ENCODE results near the gene ATP8A1. TPM values are rescaled to one million over a fixed set of nuclear protein-coding genes. Genes with fewer than 3 reads are reported as not detected.
A peak's percentile ranks its signal among the peaks of the same experiment; 100 is the strongest.

ATP8A1 gene
- total RNA-seq, 2 donors from 2014 or later, result 17.9 to 18.7 TPM

DNA sequence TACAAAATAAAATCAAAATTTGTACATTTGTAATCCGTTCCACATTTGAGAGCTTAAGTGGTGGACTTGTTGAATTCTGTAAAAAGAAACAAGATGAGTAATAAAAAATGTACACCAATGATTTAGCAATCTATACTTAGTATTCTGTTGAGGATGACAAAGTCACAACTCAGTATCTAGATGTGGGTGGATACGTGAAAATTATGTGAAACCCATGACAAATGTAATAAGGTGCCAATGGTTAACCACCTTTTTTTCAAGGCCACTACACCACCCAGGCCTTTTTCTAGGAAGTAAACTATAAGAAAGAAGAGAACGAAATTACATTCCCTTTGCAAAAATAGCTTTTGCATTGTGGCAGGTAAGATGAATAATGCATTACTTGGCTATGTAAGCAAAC lies 77.0 kb downstream of the ATP8A1 start:
- Mint-ChIP-seq H3K36me3 (ENCODE audit: low read depth) (peaks cover 25% of the 10 kb centered on the region), H3K27me3 (ENCODE audit: insufficient read depth) (no peaks in the 10 kb centered on the region), H3K27ac (no peak overlapping the region), H3K4me1 (no peaks in the 10 kb centered on the region), H3K4me3 (no peak overlapping the region), H3K9me3 (no peaks in the 10 kb centered on the region)
- Histone ChIP-seq H3K36me3 (ENCODE audit: control insufficient read depth, insufficient read depth, low read length) (peaks cover 11% of the 10 kb centered on the region), H3K27me3 (ENCODE audit: control insufficient read depth, insufficient read depth, low read length, poor library complexity, severe bottlenecking) (no peaks in the 10 kb centered on the region), H3K27ac (ENCODE audit: low read depth, low read length) (no peak overlapping the region), H3K9ac (ENCODE audit: extremely low read depth, low read length, poor library complexity, severe bottlenecking) (no peak overlapping the region), H3K4me3 (ENCODE audit: low read length) (no peak overlapping the region), H3K4me1 (ENCODE audit: control insufficient read depth, insufficient read depth, low read length) (no peaks in the 10 kb centered on the region), H3K9me3 (ENCODE audit: control insufficient read depth, low read length) (no peaks in the 10 kb centered on the region)
- 80 to 82% methylated on average over 1 to 3 of the region's 3 CpGs for WGBS, 2 experiments (ENCODE audit: insufficient coverage in 1 of 2, insufficient read length in 1 of 2)
- no peak for DNase-seq
- TF ChIP-seq, protein P1, sequence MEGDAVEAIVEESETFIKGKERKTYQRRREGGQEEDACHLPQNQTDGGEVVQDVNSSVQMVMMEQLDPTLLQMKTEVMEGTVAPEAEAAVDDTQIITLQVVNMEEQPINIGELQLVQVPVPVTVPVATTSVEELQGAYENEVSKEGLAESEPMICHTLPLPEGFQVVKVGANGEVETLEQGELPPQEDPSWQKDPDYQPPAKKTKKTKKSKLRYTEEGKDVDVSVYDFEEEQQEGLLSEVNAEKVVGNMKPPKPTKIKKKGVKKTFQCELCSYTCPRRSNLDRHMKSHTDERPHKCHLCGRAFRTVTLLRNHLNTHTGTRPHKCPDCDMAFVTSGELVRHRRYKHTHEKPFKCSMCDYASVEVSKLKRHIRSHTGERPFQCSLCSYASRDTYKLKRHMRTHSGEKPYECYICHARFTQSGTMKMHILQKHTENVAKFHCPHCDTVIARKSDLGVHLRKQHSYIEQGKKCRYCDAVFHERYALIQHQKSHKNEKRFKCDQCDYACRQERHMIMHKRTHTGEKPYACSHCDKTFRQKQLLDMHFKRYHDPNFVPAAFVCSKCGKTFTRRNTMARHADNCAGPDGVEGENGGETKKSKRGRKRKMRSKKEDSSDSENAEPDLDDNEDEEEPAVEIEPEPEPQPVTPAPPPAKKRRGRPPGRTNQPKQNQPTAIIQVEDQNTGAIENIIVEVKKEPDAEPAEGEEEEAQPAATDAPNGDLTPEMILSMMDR (conservative IDR thresholded peaks at IDR 0.05), result no peak

DNA sequence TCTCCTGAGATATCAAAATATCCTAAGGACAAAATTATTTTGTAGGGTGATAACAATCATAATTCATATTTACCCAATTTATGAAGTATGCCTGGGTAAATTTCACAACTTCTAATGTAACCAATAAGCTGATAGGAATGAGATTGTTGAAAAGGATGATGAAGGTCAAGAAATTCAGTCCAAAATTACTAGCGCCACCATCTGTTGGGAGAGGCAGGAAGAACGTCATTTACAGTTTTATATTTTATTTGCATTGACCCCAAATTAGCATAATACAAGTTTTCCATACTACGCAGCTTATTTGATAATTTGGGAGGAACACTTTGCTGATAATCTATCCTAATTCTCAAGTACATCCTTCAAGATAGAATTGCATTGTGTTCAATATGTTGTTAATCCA lies 78.7 kb downstream of the ATP8A1 start:
- Histone ChIP-seq H3K4me1 (ENCODE audit: control insufficient read depth, insufficient read depth, low read length) (no peaks in the 10 kb centered on the region), H3K4me3 (ENCODE audit: low read length) (no peak overlapping the region), H3K27me3 (ENCODE audit: control insufficient read depth, insufficient read depth, low read length, poor library complexity, severe bottlenecking) (no peaks in the 10 kb centered on the region), H3K9ac (ENCODE audit: extremely low read depth, low read length, poor library complexity, severe bottlenecking) (no peak overlapping the region), H3K27ac (ENCODE audit: low read depth, low read length) (no peak overlapping the region), H3K9me3 (ENCODE audit: control insufficient read depth, low read length) (no peaks in the 10 kb centered on the region), H3K36me3 (ENCODE audit: control insufficient read depth, insufficient read depth, low read length) (peaks cover 11% of the 10 kb centered on the region)
- WGBS, 2 experiments (ENCODE audit: insufficient coverage in 1 of 2, insufficient read length in 1 of 2), result 81% methylated on average over 3 of the region's 3 CpGs; no CpG with 5 or more reads in 1 of the 2 experiments
- no peak overlapping the region for H3K27ac Mint-ChIP-seq
- H3K4me1 Mint-ChIP-seq, result peaks cover 3% of the 10 kb centered on the region
- H3K4me3 Mint-ChIP-seq, result no peak overlapping the region
- H3K36me3 Mint-ChIP-seq (ENCODE audit: low read depth), result peaks cover 25% of the 10 kb centered on the region
- TF ChIP-seq, protein P1 (conservative IDR thresholded peaks at IDR 0.05), result peak; percentile 56
- no peaks in the 10 kb centered on the region for H3K9me3 Mint-ChIP-seq
- no peaks in the 10 kb centered on the region for H3K27me3 Mint-ChIP-seq (ENCODE audit: insufficient read depth)
- DNase-seq, result no peak

DNA sequence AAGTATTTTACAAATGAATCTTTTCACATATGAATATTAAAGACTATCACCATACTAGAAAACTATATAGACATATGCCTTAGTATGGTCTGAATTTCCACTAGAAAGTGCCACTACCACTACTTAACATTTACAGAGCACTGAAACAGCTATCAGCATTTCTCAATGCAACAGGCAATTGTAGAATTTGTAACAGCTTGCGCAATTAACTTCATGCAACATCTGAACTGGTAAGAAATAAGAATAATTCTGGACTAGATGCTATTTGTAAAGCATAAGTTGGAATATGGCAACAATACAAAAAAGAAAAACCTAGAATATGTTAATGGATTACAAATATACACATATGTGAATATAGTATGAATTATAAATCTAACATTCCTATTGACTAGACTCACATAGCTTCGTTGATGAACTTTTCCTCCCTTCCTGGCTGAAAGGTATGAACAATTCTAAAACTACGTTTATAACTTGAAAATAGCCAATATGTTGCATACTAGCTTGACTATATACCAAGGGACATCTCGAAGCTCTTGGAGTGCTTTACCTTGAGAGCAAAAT lies 82.0 kb downstream of the ATP8A1 start:
- Mint-ChIP-seq H3K36me3 (ENCODE audit: low read depth) (peaks cover 8% of the 10 kb centered on the region), H3K9me3 (no peaks in the 10 kb centered on the region), H3K27ac (no peak overlapping the region), H3K4me1 (peaks cover 20% of the 10 kb centered on the region), H3K27me3 (ENCODE audit: insufficient read depth) (no peaks in the 10 kb centered on the region), H3K4me3 (no peak overlapping the region)
- no peak overlapping the region for H3K27ac ChIP-seq (ENCODE audit: low read depth, low read length)
- WGBS, 2 experiments (ENCODE audit: insufficient coverage in 1 of 2, insufficient read length in 1 of 2), result 96 to 100% methylated on average over 1 to 4 of the region's 4 CpGs
- DNase-seq, result no peak
- peaks cover 6% of the 10 kb centered on the region for H3K36me3 ChIP-seq (ENCODE audit: control insufficient read depth, insufficient read depth, low read length)
- no peaks in the 10 kb centered on the region for H3K9me3 ChIP-seq (ENCODE audit: control insufficient read depth, low read length)
- TF ChIP-seq, protein P1 (conservative IDR thresholded peaks at IDR 0.05), result no peak
- no peaks in the 10 kb centered on the region for H3K27me3 ChIP-seq (ENCODE audit: control insufficient read depth, insufficient read depth, low read length, poor library complexity, severe bottlenecking)
- H3K4me3 ChIP-seq (ENCODE audit: low read length), result no peak overlapping the region
- H3K9ac ChIP-seq (ENCODE audit: extremely low read depth, low read length, poor library complexity, severe bottlenecking), result no peak overlapping the region
- peaks cover 13% of the 10 kb centered on the region for H3K4me1 ChIP-seq (ENCODE audit: control insufficient read depth, insufficient read depth, low read length)

Measured in endodermal cell (in vitro differentiated cells).